Cerebellar nuclear complex (tissue), 1 donor: ENCODE results near the gene GSTO2.

Source experiments
- DNase-seq, 2 experiments: peaks; one replicate each; lab custom pipeline; 2025; lab: John Stamatoyannopoulos, UW

The GSTO2 gene

DNA sequence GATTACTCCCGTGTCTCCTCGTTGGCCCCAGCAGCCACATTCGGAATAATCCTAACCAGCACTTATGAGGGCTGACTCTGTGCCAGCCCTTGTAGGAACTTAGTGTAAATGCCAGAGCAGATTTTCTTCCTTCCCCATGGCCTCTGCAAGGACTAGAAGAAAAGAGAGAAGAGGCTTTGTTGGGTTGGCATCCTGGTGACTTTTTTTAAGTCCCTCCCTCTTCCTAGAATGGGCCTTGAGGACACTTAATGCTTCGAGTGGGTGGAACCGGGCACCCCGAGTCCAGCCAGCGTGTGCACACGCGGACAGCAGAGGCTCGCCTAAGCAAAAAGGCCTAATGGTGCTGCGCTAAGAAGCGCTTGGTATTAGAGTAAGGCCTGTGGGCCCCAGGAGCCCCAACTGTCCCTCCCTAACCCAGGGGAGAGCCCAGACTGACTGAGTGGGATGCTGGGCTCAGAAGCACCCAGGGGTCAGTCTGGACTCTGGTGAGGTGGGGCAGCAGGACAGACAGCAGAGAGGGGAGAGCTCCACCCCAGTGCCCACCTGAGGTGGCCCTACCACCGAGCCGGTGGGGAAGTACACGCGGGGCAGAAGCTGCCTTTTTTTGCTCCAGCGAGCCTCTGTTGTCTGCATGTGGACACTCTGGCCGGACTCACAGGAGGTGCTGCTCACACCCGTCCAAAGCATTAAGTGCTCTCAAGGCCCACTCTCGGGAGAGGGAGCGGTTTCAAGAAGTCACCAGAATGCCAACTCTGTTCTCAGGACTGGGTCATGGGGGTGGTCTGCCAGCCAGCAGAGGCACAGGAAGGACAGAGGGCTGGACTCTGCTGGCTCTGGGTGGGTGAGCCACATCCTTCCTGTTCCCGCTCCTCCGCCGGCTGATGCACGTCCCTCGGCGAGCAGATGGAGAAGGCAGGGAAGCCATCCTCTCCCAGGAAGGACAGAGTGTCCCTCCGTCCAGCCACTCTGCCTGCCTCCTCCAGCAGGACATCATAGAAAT is 56.8 kb downstream of the GSTO2 start:
- no peak for DNase-seq

DNA sequence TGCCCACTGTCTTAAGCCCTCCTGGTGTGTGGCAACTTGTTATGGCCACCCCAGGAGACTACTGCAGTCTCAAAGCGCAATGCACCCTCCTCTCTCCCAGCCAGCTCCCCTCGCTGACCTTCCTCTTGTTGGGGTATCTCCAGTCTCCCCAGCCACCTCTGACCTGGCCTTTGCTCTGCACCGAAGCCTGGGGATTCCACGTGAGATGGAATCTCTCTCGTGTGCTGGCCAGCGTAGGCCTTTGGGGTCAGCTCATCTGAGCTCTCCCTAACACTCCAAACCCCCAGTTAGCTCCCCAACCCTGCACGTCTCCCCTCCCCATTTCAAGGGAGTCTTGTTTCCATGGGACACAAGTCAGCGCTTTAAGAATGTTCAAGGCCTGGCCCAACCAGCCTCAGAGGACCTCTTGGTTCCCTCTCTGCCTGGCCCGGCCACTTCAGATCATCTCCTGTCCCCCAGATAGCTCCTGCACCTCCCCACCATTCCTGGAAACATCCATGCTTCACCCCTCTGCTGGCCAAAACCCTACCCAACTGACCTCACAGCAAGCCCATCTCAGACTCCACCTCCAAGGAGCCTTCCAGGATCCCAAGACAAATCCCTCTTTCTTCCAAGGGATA is 58.1 kb downstream of the GSTO2 start:
- DNase-seq: no peak

DNA sequence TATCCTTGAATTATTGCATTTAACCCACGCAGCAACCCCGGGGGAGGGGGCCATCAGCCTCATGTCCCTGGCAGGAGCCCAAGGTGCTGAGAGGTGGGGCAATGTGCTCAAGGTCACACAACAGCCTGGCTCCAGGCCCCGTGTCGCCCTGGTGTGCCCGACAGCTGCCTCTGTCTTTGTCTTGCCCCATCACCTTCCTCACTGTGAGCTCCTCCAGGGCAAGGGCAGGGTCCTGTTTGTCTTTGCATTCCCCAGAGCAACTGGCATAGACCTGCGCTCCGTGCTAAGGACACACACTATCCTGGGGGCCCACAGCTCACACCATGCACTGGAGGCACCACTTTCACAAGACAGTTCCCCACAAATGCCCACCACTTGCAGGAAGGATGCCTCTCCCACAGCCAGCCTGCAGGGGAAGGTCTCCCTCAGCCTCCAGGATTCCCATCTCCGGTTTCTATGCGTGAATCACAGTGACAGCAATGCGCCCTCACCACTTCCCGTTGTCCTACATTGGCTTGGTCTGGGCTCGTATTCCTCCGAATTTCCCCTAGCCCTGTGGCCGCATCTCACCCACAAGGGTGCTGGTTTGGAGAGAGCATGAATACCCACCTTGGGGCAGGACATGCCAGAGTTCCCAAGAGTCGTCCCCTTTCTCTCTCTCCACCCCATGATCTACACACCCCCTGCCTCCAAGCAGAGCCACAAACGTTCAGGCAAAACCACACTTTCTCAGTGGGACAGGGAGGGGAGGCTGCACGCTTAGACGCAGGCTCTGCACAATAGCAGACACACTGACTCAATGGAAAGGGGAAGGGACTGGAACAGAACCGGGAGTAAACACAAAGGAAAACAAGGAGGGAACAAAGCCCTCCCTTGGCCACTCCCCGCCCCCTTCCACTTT is 59.0 kb downstream of the GSTO2 start:
- no peak for DNase-seq

DNA sequence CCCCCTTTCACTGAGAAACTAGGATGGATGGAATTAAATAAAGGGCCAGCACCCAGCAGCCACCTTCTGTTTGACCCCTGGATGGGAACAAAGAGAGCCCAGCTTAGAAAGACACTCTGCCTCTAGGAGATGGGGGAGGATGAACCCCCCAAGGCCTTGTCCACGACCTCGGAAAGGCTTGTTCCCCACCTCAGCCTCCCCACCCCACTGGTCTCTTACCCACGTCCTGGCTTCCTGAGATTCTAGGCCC is 59.6 kb downstream of the GSTO2 start:
- DNase-seq: no peak

DNA sequence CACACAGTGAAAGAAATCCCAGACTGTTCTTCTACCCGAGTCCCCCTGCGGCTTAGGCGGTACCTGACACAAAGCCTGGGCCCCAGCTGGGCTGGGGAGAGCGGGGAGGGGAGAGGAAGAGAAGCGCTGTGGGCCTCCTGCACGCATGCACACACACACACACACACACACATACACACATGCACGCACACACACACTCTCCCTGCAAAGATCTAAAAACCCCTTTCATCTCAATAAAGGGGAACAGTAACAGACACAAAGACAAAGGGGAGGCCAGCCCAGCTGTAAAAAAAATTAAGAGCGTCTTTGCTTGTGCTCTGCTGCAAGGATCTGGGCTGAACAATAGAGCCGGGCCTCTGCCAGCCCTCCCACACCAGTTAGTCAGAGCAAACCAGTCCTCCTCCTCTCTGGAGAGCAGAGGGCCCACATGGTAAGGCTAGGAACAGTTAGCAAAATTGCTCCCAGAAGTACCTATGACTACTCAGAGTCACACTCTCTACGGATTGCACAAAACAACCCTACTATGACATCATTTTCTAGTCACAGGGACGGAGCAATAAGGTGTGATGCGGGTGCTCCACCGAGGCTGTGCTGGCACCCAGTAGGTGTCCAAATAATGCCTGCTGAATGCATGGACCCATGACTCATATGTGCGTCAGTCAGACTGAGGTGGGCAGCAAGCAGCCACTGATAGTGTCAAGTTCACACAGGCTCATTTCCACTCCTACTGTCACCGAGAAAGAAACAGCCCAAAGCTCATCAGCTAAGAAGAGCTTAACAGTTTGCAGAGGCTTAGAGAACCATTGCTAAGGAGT is 60.1 kb downstream of the GSTO2 start:
- DNase-seq: no peak

GRCh38 chr10:104329735-104330134 is 60.8 kb downstream of the GSTO2 start:
- DNase-seq: no peak

- DNase-seq: no peak
These were observed 61.5 kb downstream of the GSTO2 start for GRCh38 chr10:104330168-104331110.

- DNase-seq: no peak
These were observed 62.3 kb downstream of the GSTO2 start for GRCh38 chr10:104331208-104331838.

DNA sequence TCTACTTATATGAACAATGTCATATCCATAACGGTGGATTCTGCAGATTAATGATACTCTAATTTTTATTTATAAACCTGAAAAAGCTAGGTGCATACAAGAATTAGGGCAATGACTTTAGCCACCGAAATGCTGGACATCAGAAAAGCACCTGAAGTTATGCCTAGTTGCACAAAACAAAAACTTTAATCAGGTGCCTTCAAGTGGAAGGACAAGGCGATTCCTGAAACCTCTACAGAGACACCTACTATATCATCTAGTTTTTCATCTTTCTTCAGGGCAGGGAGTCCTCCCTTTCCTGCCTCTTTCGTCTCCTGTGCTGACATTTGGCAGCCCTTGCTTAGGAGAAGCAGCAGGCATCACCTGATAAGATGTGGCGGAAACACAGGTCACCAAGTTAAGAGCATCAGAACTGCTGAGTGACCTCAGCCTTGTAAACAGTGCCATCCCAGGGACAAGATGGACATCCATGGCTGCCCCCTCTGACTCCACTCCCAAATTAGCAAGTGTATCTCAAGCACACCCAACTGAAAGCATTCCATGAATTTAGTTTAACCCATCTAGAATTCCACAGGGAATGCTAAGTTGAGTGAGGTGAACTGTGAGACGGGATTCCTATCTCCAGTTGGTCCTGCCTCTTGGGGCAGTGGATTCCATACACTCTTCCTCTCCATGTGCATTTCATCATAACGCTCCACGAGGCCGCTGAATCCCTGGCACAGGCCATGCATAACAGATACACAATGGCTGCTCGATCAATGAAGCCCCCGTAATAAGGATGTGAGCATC is 63.5 kb downstream of the GSTO2 start:
- DNase-seq: no peak

DNA sequence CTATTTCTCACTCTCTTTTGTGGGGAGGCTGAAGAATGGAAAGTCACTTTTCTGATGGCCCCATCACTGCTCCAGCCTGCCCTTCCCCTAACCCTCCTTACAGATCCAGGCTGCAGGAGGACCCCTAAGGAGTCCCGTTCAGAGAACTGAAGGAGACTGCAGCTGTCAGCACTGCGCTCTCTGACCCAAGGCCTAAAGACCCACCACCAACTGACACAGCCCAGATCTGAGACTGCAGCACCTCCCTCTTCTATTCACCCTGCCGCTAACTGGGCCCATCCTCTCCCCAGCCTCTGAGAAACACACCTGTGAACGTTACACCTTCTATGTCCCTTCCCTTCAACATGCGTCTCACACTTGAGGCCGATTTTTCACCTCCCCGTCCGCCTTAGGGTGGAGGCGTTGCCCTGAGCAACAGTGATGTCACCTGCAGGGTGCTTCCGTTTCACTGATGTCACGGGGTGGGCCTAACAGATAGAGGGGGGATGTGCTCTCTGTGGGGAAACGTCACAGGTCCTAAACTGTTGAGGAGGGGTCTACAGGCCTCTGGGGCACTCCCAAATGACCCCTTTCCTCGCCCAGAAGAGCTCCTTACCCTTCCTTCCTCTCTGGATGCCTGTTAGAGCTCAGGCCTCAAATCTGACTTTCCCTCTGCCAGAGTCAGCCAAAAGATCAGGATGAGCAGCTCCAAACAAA is 64.2 kb downstream of the GSTO2 start:
- no peak for DNase-seq

- no peak for DNase-seq
These were observed 64.9 kb downstream of the GSTO2 start for GRCh38 chr10:104333728-104334373.

- DNase-seq: no peak
These were observed 65.6 kb downstream of the GSTO2 start for GRCh38 chr10:104334561-104334960.

DNA sequence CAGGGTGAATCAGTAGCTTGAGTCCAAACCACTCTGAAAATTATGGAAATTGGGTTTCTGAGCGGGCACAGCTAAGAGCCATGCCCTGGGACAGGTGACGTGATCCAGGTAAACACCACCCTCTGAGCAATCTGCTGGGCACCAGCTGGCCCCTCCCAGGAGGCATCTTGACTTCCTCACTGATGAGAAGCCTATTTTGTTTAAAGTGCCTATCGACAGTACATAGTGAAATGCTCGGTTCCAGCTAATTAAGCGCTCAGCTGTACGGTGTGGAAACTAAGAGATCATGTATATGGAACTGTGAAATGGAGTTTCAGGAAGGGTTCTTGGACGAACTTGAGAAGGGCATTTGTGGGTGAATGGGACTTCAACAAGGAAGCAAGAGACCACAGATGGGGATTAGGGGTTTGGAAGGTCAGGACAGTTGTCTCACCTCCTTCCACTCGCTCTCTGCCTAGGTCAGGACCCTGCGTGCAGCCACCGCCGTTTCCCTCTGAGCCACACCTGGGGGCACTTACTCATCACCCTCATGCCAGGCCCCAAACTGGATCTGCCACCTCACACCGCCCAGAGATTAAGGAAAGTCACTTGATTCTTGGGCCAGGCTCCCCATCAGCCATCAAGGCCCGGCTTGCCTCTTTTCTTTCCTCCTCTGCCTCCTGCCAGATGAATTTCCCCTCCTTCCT is 66.1 kb downstream of the GSTO2 start:
- DNase-seq: no peak

DNA sequence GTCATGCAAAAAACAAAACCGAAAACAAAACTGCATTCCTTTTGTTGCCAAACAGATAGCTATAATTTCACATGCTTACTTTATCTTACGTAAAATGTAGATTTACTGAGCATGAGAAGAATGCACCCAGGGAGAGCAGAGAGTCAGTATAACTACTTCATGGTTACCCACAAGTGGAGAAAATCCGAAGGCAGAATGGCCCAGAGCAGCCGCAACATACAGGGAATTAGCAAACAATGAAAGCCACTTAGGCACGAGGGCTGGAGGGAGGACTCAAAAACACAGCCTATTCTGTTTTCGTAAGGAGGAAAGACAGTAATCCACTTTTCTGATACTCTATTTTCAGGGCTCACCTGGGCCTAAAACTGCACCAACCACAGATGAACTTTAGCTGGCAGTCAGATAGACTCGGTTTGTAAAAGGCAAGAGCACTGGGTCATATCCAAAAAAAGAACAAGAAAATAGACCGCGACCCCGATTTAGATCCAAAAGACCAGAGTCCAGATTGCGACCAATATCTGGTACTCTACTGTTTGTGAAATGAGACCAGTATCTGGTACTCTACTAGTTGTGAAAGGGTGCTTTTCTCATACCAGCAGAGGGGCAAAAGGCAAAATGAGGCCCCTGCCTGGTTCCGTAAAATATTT is 68.0 kb downstream of the GSTO2 start:
- DNase-seq: no peak

GRCh38 chr10:104337521-104337984 is 68.6 kb downstream of the GSTO2 start:
- no peak for DNase-seq

GRCh38 chr10:104337985-104338735 is 69.2 kb downstream of the GSTO2 start, which contains the start of gene ITPRIP:
TSS of gene ITPRIP (minus strand) at chr10:104338465. CDS start at chr10:104316051, 22,414 bp downstream.
- no peak for DNase-seq
